SK-N-SH treated with all-trans-retinoic acid at 6 μM for 48 hours (cell line): ENCODE results near the gene EPS8.

Experiments used
- ATAC-seq: fragments of 200-7000 bp; cut with Tn5 transposase; 3 replicates; pipeline ENCODE4 v1.9.1; 2020; ENCODE audit warnings: mild to moderate bottlenecking, moderate library complexity
- ARNTL ChIP-seq: fragments of 450-650 bp; formaldehyde crosslinking; IDR thresholded peaks from 2 replicates; pipeline ENCODE4 v1.5.0; 2020; ENCODE audit warnings: low read depth, mild to moderate bottlenecking, moderate library complexity, borderline replicate concordance
- BACH2 ChIP-seq: fragments of 250-450 bp; sonication (Bioruptor Pico); IDR thresholded peaks from 2 replicates; pipeline ENCODE4 v1.9.0; 2021; ENCODE audit warnings: mild to moderate bottlenecking, borderline replicate concordance
- CSDC2 ChIP-seq: fragments of 250-450 bp; sonication (Bioruptor Pico); IDR thresholded peaks from 2 replicates; pipeline ENCODE4 v1.5.0; 2020; ENCODE audit warnings: mild to moderate bottlenecking, moderate library complexity
- ESRRG ChIP-seq: fragments of 250-450 bp; sonication (Bioruptor Pico); IDR thresholded peaks from 2 replicates; pipeline ENCODE4 v1.6.1; 2021; ENCODE audit warnings: mild to moderate bottlenecking
- GLIS3 ChIP-seq: fragments of 250-450 bp; sonication (Bioruptor Pico); IDR thresholded peaks from 2 replicates; pipeline ENCODE4 v1.5.0; 2020; ENCODE audit warnings: mild to moderate bottlenecking, moderate library complexity
- PPARA ChIP-seq: fragments of 250-450 bp; sonication (Bioruptor Pico); IDR thresholded peaks from 2 replicates; pipeline ENCODE4 v1.5.0; 2020; ENCODE audit warnings: mild to moderate bottlenecking, borderline replicate concordance
- SNAI2 ChIP-seq: fragments of 250-450 bp; sonication (Bioruptor Pico); IDR thresholded peaks from 2 replicates; pipeline ENCODE4 v1.5.0; 2020; ENCODE audit warnings: mild to moderate bottlenecking, moderate library complexity
- TCF4 ChIP-seq: fragments of 250-450 bp; sonication (Bioruptor Pico); IDR thresholded peaks from 2 replicates; pipeline ENCODE4 v1.8.0; 2021; ENCODE audit warnings: mild to moderate bottlenecking, moderate library complexity, borderline replicate concordance
- TOX ChIP-seq: fragments of 250-450 bp; sonication (Bioruptor Pico); IDR thresholded peaks from 2 replicates; pipeline ENCODE4 v1.8.0; 2021; ENCODE audit warnings: mild to moderate bottlenecking, moderate library complexity, borderline replicate concordance
- ZC3H10 ChIP-seq: fragments of 250-450 bp; sonication (Bioruptor Pico); IDR thresholded peaks from 2 replicates; pipeline ENCODE4 v1.5.1; 2021; ENCODE audit warnings: mild to moderate bottlenecking, moderate library complexity
- ZFP3 ChIP-seq: fragments of 250-450 bp; sonication (Bioruptor Pico); IDR thresholded peaks from 2 replicates; pipeline ENCODE4 v1.5.0; 2020; ENCODE audit warnings: mild to moderate bottlenecking, moderate library complexity
- ZFP30 ChIP-seq: fragments of 450-650 bp; formaldehyde crosslinking; IDR thresholded peaks from 2 replicates; pipeline ENCODE4 v1.5.0; 2022; ENCODE audit warnings: mild to moderate bottlenecking, moderate library complexity
- ZNF565 ChIP-seq: fragments of 450-650 bp; formaldehyde crosslinking; conservative IDR thresholded peaks from 2 replicates; pipeline ENCODE4 v1.5.0; 2020; ENCODE audit warnings: low read depth, mild to moderate bottlenecking, moderate library complexity
- ZNF70 ChIP-seq: fragments of 450-650 bp; formaldehyde crosslinking; IDR thresholded peaks from 2 replicates; pipeline ENCODE4 v1.5.0; 2020; ENCODE audit warnings: mild to moderate bottlenecking, moderate library complexity
- ZNF8 ChIP-seq: fragments of 450-650 bp; formaldehyde crosslinking; IDR thresholded peaks from 2 replicates; pipeline ENCODE4 v1.5.0; 2020; ENCODE audit warnings: mild to moderate bottlenecking, moderate library complexity
- TF ChIP-seq, protein P1 (sequence below): fragments of 250-450 bp; sonication (Bioruptor Pico); IDR thresholded peaks from 2 replicates; pipeline ENCODE4 v1.5.1; 2021; ENCODE audit warnings: mild to moderate bottlenecking, moderate library complexity
- TF ChIP-seq, protein P2 (sequence below): fragments of 250-450 bp; sonication (Bioruptor Pico); IDR thresholded peaks from 2 replicates; pipeline ENCODE4 v1.8.0; 2021; ENCODE audit warnings: low read depth, mild to moderate bottlenecking, moderate library complexity, borderline replicate concordance
- TF ChIP-seq, protein P3 (sequence below): fragments of 250-450 bp; sonication (Bioruptor Pico); IDR thresholded peaks from 2 replicates; pipeline ENCODE4 v1.5.1; 2020; ENCODE audit warnings: low read depth, mild to moderate bottlenecking, moderate library complexity
- TF ChIP-seq, protein P4 (sequence below): fragments of 250-450 bp; sonication (Bioruptor Pico); IDR thresholded peaks from 2 replicates; pipeline ENCODE4 v1.5.0; 2020; ENCODE audit warnings: mild to moderate bottlenecking, moderate library complexity

Gene EPS8

DNA sequence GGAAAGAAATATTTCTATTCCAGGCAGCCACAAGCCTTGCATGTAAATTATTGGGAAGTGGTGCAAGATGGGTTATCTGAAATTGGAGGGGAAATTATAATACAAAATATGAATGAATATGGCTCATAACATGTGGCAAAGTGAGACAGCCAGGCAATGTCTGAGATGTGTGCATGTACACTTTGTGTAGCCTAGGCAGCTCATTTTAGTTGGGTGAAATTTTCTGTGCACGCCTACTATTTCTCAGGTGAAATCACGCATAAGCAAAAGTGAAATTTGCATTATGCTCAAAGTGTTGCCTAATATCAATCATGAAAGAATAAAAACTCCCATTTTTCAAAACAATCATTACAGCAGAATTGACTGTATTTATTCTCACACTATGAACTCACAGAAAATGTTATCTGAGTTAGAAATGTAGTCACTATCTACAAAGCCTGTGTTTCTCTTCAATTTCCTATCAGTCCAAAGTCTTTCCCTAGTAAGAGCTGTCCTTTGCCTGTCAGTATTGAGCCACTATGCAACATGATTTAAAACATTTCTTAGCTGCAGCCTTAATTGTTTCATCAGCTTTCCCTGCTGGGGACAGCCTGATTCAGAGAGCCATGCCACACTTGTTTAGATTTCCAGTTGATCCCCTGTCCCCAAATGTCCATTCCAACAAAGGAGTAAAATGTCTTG lies 80.7 kb downstream of the EPS8 start:
- TF ChIP-seq ARNTL (CRISPR knock-in tag) (no peak), TOX (CRISPR knock-in tag) (no peak), ZNF8 (CRISPR knock-in tag) (no peak), ZC3H10 (no peak), ZFP3 (no peak), TCF4 (CRISPR knock-in tag) (no peak), SNAI2 (no peak), ESRRG (CRISPR knock-in tag) (no peak), PPARA (CRISPR knock-in tag) (no peak), ZNF70 (CRISPR knock-in tag) (no peak), BACH2 (CRISPR knock-in tag) (no peak), ZNF565 (CRISPR knock-in tag) (no peak)
- TF ChIP-seq, protein P1, sequence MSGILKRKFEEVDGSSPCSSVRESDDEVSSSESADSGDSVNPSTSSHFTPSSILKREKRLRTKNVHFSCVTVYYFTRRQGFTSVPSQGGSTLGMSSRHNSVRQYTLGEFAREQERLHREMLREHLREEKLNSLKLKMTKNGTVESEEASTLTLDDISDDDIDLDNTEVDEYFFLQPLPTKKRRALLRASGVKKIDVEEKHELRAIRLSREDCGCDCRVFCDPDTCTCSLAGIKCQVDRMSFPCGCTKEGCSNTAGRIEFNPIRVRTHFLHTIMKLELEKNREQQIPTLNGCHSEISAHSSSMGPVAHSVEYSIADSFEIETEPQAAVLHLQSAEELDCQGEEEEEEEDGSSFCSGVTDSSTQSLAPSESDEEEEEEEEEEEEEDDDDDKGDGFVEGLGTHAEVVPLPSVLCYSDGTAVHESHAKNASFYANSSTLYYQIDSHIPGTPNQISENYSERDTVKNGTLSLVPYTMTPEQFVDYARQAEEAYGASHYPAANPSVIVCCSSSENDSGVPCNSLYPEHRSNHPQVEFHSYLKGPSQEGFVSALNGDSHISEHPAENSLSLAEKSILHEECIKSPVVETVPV (CRISPR knock-in tag): no peak
- TF ChIP-seq, protein P2, sequence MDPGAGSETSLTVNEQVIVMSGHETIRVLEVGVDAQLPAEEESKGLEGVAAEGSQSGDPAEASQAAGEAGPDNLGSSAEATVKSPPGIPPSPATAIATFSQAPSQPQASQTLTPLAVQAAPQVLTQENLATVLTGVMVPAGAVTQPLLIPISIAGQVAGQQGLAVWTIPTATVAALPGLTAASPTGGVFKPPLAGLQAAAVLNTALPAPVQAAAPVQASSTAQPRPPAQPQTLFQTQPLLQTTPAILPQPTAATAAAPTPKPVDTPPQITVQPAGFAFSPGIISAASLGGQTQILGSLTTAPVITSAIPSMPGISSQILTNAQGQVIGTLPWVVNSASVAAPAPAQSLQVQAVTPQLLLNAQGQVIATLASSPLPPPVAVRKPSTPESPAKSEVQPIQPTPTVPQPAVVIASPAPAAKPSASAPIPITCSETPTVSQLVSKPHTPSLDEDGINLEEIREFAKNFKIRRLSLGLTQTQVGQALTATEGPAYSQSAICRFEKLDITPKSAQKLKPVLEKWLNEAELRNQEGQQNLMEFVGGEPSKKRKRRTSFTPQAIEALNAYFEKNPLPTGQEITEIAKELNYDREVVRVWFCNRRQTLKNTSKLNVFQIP (CRISPR knock-in tag): no peak
- TF ChIP-seq, protein P3, sequence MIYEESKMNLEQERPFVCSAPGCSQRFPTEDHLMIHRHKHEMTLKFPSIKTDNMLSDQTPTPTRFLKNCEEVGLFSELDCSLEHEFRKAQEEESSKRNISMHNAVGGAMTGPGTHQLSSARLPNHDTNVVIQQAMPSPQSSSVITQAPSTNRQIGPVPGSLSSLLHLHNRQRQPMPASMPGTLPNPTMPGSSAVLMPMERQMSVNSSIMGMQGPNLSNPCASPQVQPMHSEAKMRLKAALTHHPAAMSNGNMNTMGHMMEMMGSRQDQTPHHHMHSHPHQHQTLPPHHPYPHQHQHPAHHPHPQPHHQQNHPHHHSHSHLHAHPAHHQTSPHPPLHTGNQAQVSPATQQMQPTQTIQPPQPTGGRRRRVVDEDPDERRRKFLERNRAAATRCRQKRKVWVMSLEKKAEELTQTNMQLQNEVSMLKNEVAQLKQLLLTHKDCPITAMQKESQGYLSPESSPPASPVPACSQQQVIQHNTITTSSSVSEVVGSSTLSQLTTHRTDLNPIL: no peak
- TF ChIP-seq, protein P4, sequence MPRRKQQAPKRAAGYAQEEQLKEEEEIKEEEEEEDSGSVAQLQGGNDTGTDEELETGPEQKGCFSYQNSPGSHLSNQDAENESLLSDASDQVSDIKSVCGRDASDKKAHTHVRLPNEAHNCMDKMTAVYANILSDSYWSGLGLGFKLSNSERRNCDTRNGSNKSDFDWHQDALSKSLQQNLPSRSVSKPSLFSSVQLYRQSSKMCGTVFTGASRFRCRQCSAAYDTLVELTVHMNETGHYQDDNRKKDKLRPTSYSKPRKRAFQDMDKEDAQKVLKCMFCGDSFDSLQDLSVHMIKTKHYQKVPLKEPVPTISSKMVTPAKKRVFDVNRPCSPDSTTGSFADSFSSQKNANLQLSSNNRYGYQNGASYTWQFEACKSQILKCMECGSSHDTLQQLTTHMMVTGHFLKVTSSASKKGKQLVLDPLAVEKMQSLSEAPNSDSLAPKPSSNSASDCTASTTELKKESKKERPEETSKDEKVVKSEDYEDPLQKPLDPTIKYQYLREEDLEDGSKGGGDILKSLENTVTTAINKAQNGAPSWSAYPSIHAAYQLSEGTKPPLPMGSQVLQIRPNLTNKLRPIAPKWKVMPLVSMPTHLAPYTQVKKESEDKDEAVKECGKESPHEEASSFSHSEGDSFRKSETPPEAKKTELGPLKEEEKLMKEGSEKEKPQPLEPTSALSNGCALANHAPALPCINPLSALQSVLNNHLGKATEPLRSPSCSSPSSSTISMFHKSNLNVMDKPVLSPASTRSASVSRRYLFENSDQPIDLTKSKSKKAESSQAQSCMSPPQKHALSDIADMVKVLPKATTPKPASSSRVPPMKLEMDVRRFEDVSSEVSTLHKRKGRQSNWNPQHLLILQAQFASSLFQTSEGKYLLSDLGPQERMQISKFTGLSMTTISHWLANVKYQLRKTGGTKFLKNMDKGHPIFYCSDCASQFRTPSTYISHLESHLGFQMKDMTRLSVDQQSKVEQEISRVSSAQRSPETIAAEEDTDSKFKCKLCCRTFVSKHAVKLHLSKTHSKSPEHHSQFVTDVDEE (CRISPR knock-in tag): no peak
- TF ChIP-seq, all 23 proteins: peak for 0
- ATAC-seq: no peak

DNA sequence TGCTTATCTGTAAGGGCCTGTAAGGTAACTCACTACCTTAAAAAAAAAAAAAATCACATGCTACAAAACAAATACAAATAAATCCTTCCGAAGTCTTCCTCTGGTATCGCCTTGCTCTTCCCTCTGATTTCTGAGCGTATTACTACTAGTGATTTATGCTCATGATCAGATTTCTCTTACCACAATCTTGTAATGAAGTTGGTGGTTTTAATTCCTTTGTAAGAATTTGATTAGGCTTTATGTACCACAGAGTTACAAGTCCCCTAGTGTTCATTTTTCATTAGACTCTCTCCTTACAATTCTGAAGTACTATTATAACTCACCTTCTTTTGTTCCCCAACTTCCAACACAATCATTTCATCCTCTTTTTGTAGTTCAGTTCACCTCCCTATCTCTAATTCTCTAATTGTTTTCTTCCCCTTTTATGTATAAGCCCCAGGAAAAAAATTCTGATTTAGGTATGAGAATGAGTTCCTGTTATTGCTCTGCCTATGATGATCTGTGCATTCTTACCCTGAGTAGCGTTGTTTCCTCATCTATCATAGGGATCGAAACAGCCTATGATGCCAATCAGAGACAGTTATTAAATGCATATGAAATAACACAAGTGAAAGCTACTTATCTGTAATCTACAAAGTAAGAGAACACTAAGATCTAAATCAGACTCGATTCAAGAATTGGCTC lies 81.5 kb downstream of the EPS8 start:
- no peak; the same call in 2 of the 3 replicates for ATAC-seq
- TF ChIP-seq ARNTL (CRISPR knock-in tag) (no peak), TCF4 (CRISPR knock-in tag) (no peak), GLIS3 (no peak), ZNF565 (CRISPR knock-in tag) (no peak), CSDC2 (CRISPR knock-in tag) (no peak), TOX (CRISPR knock-in tag) (no peak), ZNF70 (CRISPR knock-in tag) (no peak), ZFP30 (CRISPR knock-in tag) (no peak), SNAI2 (no peak), ESRRG (CRISPR knock-in tag) (no peak)
- TF ChIP-seq, protein P4 (CRISPR knock-in tag): no peak
- TF ChIP-seq, protein P2 (CRISPR knock-in tag): no peak
- TF ChIP-seq, protein P1 (CRISPR knock-in tag): no peak
